Caco-2 (cell line): Measurements from ENCODE around the gene PGM1. TPM values are rescaled to one million over a fixed set of nuclear protein-coding genes. Genes with fewer than 3 reads are reported as not detected.

ENCODE experiments used
- BruUV-seq: library from RNA; stranded (reverse); fragments of 400-500 nt; replicated peaks from 2 replicates; lab custom pipeline; 2021; lab: Mats Ljungman, UMichigan
- CTCF ChIA-PET: fragments of 300-600 bp; sonication (Branson Sonifier 250); formaldehyde crosslinking; loops from one replicate; lab custom pipeline; 2022; ENCODE audit warnings: antibody characterized with exemption; lab: Charles Lee
- POLR2A ChIA-PET: fragments of 300-600 bp; sonication (Branson Sonifier 250); formaldehyde crosslinking; loops from one replicate; lab custom pipeline; 2022; ENCODE audit warnings: antibody characterized with exemption; lab: Charles Lee
- DNase-seq, 2 experiments: peaks; one replicate each; pipeline versions ENCODE4 v3.0.0 to v3.0.0-alpha.2; 2020 to 2022
- H3K27me3 ChIP-seq: replicated peaks from 2 replicates; pipeline ENCODE4 v1.6.0; 2011; ENCODE audit warnings: low read length; ENCODE audit not compliant: control insufficient read depth, insufficient read depth
- H3K36me3 ChIP-seq: 2 replicates; pipeline ENCODE4 v1.5.1; 2011; ENCODE audit warnings: low read length; ENCODE audit not compliant: control insufficient read depth, insufficient read depth
- H3K4me1 ChIP-seq: fragments of 250-450 bp; sonication (Bioruptor Pico); 2 replicates; pipeline ENCODE4 v1.5.1; 2020; ENCODE audit warnings: mild to moderate bottlenecking
- H3K4me3 ChIP-seq: 2 replicates; pipeline ENCODE4 v1.5.1; 2011; ENCODE audit warnings: low read depth, mild to moderate bottlenecking, control low read depth, low read length
- H3K9me3 ChIP-seq: fragments of 250-450 bp; sonication (Bioruptor Pico); 2 replicates; pipeline ENCODE4 v1.5.1; 2020; ENCODE audit warnings: mild to moderate bottlenecking, moderate library complexity
- H3K27ac Mint-ChIP-seq: one replicate; pipeline ENCODE4 v1.8.0; 2022; ENCODE audit warnings: mixed read lengths; ENCODE audit not compliant: unreplicated experiment
- H3K27me3 Mint-ChIP-seq: one replicate; pipeline ENCODE4 v1.8.0; 2022; ENCODE audit warnings: mixed read lengths; ENCODE audit not compliant: insufficient read depth, unreplicated experiment
- H3K36me3 Mint-ChIP-seq: one replicate; pipeline ENCODE4 v1.8.0; 2022; ENCODE audit warnings: mild to moderate bottlenecking, mixed read lengths; ENCODE audit not compliant: insufficient read depth, unreplicated experiment
- H3K4me1 Mint-ChIP-seq: one replicate; pipeline ENCODE4 v1.8.0; 2022; ENCODE audit warnings: low read depth, mixed read lengths; ENCODE audit not compliant: unreplicated experiment
- H3K4me3 Mint-ChIP-seq: one replicate; pipeline ENCODE4 v1.8.0; 2022; ENCODE audit warnings: mild to moderate bottlenecking, moderate library complexity, mixed read lengths; ENCODE audit not compliant: unreplicated experiment
- H3K9me3 Mint-ChIP-seq: one replicate; pipeline ENCODE4 v1.8.0; 2022; ENCODE audit warnings: mixed read lengths; ENCODE audit not compliant: unreplicated experiment
- CTCF ChIP-seq, 2 experiments: fragments of 200-600 bp in 1 of 2; IDR thresholded peaks; 1 replicate in 1 of 2; 2 replicates in 1 of 2; pipeline versions ENCODE4 v1.5.1 to v1.8.0; 2011 to 2022; ENCODE audit warnings: antibody characterized with exemption in 1 of 2, control low read depth in 1 of 2, inconsistent platforms in 1 of 2, low read depth in 1 of 2, low read length in 1 of 2, mild to moderate bottlenecking in 1 of 2, moderate library complexity in 1 of 2; ENCODE audit not compliant: insufficient read depth in 1 of 2, severe bottlenecking in 1 of 2, unreplicated experiment in 1 of 2
- intact Hi-C: fragments of 100-400 bp; cut with micrococcal nuclease; formaldehyde crosslinking; loops from one replicate; pipeline ENCODE4 v1.10.0; 2022; ENCODE audit not compliant: unreplicated experiment
- total RNA-seq: library from RNA; stranded (reverse); gene quantifications from 2 replicates; pipeline ENCODE4 v1.2.3, GENCODE V29; 2022

The PGM1 gene
- total RNA-seq, 1 experiment from 2014 or later = 22.5 TPM

DNA sequence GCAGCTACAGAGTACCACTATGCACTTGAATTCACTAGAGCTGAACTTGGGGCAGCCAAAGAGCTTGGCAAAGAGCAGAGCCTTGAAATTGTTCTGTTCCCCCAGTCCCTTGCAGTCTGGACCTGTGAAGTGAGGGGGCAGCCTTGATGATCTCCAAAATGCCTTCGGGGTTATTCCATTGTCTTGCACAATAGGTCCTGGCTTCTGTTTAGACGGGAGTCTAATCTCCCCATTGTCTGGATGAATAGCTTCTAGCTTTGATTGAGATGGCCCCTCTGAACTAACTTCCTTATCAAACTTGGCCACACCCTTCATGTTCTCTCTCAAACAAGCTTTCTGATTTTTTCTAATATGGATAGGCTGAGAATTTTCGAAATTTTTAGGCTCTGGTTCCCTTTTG is 72.6 kb downstream of the PGM1 start:
- ChIA-PET CTCF (interaction anchor here (0.8 kb wide), 1 partner anchor 28 kb away, joined by 3 read pairs; no protein-coding TSS in a partner anchor), POLR2A (no interaction called here)
- no peak for TF ChIP-seq CTCF (IDR thresholded peaks at IDR 0.05; ENCODE audit: insufficient read depth in 1 of 2, low read depth in 1 of 2, low read length in 1 of 2, severe bottlenecking in 1 of 2, unreplicated experiment in 1 of 2)
- Histone ChIP-seq H3K27me3 (no peaks in the 10 kb centered on the region), H3K4me1 (0 out of 2 replicates have a peak, but pooled peaks cover 4% of the 10 kb centered on the region), H3K36me3 (no peaks in the 10 kb centered on the region), H3K9me3 (0 out of 2 replicates have a peak, but pooled peaks cover 3% of the 10 kb centered on the region), H3K4me3 (no peak overlapping the region)
- Mint-ChIP-seq H3K27me3 (no peaks in the 10 kb centered on the region), H3K9me3 (no peaks in the 10 kb centered on the region), H3K4me1 (no peaks in the 10 kb centered on the region), H3K36me3 (no peaks in the 10 kb centered on the region), H3K27ac (no peak overlapping the region), H3K4me3 (no peak overlapping the region)
- BruUV-seq = no TSS peak
- intact Hi-C loops = no loop called here
- DNase-seq = no peak

DNA sequence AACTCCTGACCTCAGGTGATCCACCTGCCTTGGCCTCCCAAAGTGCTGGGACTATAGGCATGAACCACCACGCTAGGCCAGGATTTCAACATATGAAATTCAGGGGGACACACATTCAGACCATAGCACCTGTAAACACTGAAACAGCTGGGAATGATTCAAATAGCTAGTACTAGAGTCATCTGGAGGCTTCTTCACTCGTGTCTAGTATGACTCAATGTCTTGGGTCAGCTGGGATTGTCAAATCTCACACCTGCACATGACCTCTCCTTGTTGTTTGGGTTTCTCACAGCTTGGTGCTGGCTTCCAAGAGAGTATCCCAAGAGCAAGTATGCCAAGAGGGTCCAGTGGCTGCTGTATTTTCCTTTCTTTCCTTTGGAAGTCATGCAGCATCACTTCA is 75.1 kb downstream of the PGM1 start:
- Histone ChIP-seq H3K27me3 (no peaks in the 10 kb centered on the region), H3K4me1 (no peaks in the 10 kb centered on the region), H3K36me3 (no peaks in the 10 kb centered on the region), H3K4me3 (no peak overlapping the region), H3K9me3 (0 out of 2 replicates have a peak, but pooled peaks cover 3% of the 10 kb centered on the region)
- no peak for TF ChIP-seq CTCF (IDR thresholded peaks at IDR 0.05; ENCODE audit: insufficient read depth in 1 of 2, low read depth in 1 of 2, low read length in 1 of 2, severe bottlenecking in 1 of 2, unreplicated experiment in 1 of 2)
- intact Hi-C loops = no loop called here
- BruUV-seq = no TSS peak
- POLR2A ChIA-PET = no interaction called here
- Mint-ChIP-seq H3K36me3 (no peaks in the 10 kb centered on the region), H3K4me3 (no peak overlapping the region), H3K27me3 (no peaks in the 10 kb centered on the region), H3K9me3 (no peaks in the 10 kb centered on the region), H3K4me1 (no peaks in the 10 kb centered on the region), H3K27ac (no peak overlapping the region)
- CTCF ChIA-PET = no interaction called here
- DNase-seq = no peak

DNA sequence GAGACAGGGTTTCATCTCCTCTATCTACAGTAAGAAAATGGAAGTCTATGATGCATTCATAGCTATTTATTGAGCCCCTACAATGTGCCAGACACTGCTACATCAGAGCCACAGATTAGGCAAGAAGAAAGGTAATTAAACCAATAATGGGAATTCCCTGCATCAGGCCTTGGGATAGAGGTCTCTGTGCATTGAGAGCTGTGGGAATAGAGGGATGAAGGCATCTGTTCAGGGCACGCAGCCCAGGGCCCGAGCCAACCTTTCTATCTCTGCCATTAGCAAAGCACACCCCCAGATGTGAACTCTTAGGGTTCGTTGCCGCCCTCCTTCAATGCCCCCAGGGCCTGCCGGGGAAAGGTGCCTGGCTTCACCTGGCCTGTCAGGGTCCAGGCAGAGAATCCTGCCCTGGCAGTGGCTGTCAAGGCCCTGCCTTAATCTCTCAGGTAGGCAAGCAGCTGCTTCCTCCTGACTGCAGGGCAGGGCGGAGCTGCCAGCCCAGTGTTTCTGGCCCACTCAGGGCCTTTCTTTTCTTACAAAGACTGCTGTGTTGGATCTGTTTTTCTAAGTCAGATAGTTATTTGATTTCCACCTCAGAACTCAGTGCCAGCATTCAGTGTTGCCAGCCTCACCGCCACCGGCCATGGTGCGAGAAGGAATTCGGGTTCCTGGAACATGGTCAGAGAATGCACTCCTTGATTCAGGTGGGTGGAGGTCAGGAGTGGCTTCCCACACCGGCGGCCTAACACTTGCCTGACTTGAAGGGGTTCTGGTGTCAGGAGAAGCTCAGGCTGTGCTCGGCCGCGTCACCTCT is 76.1 kb downstream of the PGM1 start:
- intact Hi-C loops = no loop called here
- POLR2A ChIA-PET = no interaction called here
- DNase-seq = no peak
- TF ChIP-seq CTCF (IDR thresholded peaks at IDR 0.05; ENCODE audit: insufficient read depth in 1 of 2, low read depth in 1 of 2, low read length in 1 of 2, severe bottlenecking in 1 of 2, unreplicated experiment in 1 of 2) = no peak
- H3K27ac Mint-ChIP-seq = no peak overlapping the region
- H3K36me3 ChIP-seq = no peaks in the 10 kb centered on the region
- no peaks in the 10 kb centered on the region for H3K27me3 ChIP-seq
- H3K27me3 Mint-ChIP-seq = no peaks in the 10 kb centered on the region
- H3K4me3 ChIP-seq = no peak overlapping the region
- no peaks in the 10 kb centered on the region for H3K36me3 Mint-ChIP-seq
- no peaks in the 10 kb centered on the region for H3K9me3 Mint-ChIP-seq
- BruUV-seq = no TSS peak
- H3K4me3 Mint-ChIP-seq = no peak overlapping the region
- H3K9me3 ChIP-seq = 0 out of 2 replicates have a peak, but pooled peaks cover 3% of the 10 kb centered on the region
- CTCF ChIA-PET = no interaction called here
- peaks cover 4% of the 10 kb centered on the region for H3K4me1 Mint-ChIP-seq
- H3K4me1 ChIP-seq = no peaks in the 10 kb centered on the region
